DND-41 (cell line): ENCODE measurements around the gene BCL11A.

Source experiments
- CTCF ChIP-seq: IDR thresholded peaks from 2 replicates; pipeline ENCODE4 v1.5.1; 2012; ENCODE audit warnings: borderline replicate concordance, low read length, moderate library complexity, mild to moderate bottlenecking; ENCODE audit not compliant: poor library complexity, severe bottlenecking; ENCODE audit errors: extremely low read depth
- EZH2 ChIP-seq: IDR thresholded peaks from 3 replicates; pipeline ENCODE4 v1.6.1; 2012; ENCODE audit warnings: borderline replicate concordance, low read depth, mild to moderate bottlenecking, moderate library complexity, low read length, inconsistent platforms; ENCODE audit not compliant: severe bottlenecking

DNA sequence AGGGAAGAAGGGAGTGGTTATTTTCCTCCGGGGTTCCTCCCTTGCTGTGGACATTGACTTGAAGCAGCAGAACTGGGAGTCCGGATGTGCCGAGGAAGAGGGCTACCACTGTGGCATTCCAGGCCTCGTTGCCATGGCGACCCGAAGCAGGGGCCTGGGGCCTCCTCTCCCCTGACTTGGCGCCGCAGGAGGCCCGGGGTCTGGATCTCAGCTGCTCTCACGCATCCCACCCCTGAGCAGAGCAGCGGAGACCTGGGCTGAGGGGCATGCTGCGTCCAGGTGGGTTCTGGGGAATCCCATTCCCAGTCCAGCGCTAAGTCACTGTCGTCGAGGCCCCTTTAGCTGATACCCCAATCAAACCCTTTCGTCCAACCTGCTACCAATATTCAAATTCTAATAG, 100.2 kb downstream of the BCL11A start:
- TF ChIP-seq CTCF (no peak), EZH2 (no peak)
